GM21390 (cell line): ENCODE measurements around the gene ATXN7L3B.
"Not testable (repeated sequence)": the region's sequence is repeated elsewhere in the genome, so short reads cannot be mapped to it uniquely, and the experiment has no call there.

Source experiments
- ATAC-seq: cut with Tn5 transposase; IDR thresholded peaks from one replicate; pipeline ENCODE4 v1.9.1; 2021; ENCODE audit not compliant: unreplicated experiment

Gene ATXN7L3B

GRCh38 chr12:74537707-74538385 is at the start of gene ATXN7L3B:
Gene ATXN7L3B (plus strand): TSS chr12:74537835. CDS start chr12:74538113, 278 bp downstream.
- ATAC-seq, result peak; percentile 97

- peak; percentile 52 for ATAC-seq
Observed at GRCh38 chr12:74488134-74488533, 49.5 kb upstream of the ATXN7L3B start.

GRCh38 chr12:74489543-74489942 is 48.1 kb upstream of the ATXN7L3B start:
- peak; percentile 24 for ATAC-seq

GRCh38 chr12:74490390-74491064 is 47.1 kb upstream of the ATXN7L3B start:
- peak; percentile 81 for ATAC-seq

- no peak for ATAC-seq
Observed at GRCh38 chr12:74491374-74491773, 46.3 kb upstream of the ATXN7L3B start.

GRCh38 chr12:74499192-74499591 is 38.4 kb upstream of the ATXN7L3B start:
- no peak for ATAC-seq

- ATAC-seq, result not testable (repeated sequence)
Observed at GRCh38 chr12:74508873-74509657, 28.6 kb upstream of the ATXN7L3B start.

GRCh38 chr12:74509886-74510285 is 27.7 kb upstream of the ATXN7L3B start:
- ATAC-seq, result no peak

GRCh38 chr12:74514098-74514872 is 23.4 kb upstream of the ATXN7L3B start:
- no peak for ATAC-seq

GRCh38 chr12:74515849-74516248 is 21.8 kb upstream of the ATXN7L3B start:
- ATAC-seq, result no peak

- ATAC-seq, result no peak
Observed at GRCh38 chr12:74526535-74526934, 11.1 kb upstream of the ATXN7L3B start.

GRCh38 chr12:74527491-74527890 is 10.1 kb upstream of the ATXN7L3B start:
- ATAC-seq, result no peak

GRCh38 chr12:74530676-74531075 is 7.0 kb upstream of the ATXN7L3B start:
- no peak for ATAC-seq

GRCh38 chr12:74535536-74535935 is 2.1 kb upstream of the ATXN7L3B start:
- ATAC-seq, result no peak

- peak; percentile 58 for ATAC-seq
Observed at GRCh38 chr12:74537126-74537706, 419 bp upstream of the ATXN7L3B start.

GRCh38 chr12:74538491-74539258 is 1.0 kb downstream of the ATXN7L3B start:
- peak; percentile 21 for ATAC-seq

GRCh38 chr12:74539261-74539660 is 1.6 kb downstream of the ATXN7L3B start:
- ATAC-seq, result no peak

- ATAC-seq, result no peak
Observed at GRCh38 chr12:74539765-74540526, 2.3 kb downstream of the ATXN7L3B start.

GRCh38 chr12:74541074-74541473 is 3.4 kb downstream of the ATXN7L3B start:
- no peak for ATAC-seq
